WTC11 (cell line): ENCODE results near the gene KCNJ6. TPM values are rescaled to one million over a fixed set of nuclear protein-coding genes. Genes with fewer than 3 reads are reported as not detected.

ENCODE experiments used
- ATAC-seq: fragments of 200-7000 bp; cut with Tn5 transposase; 2 replicates; pipeline ENCODE4 v1.10.0; 2021; ENCODE audit warnings: mild to moderate bottlenecking, moderate library complexity
- CTCF ChIA-PET: fragments of 300-600 bp; sonication (Branson Sonifier 250); formaldehyde crosslinking; loops from one replicate; lab custom pipeline; 2021; ENCODE audit warnings: antibody characterized with exemption; lab: Charles Lee
- POLR2A ChIA-PET: fragments of 350-600 bp; sonication (Branson Sonifier 250); formaldehyde crosslinking; loops from one replicate; lab custom pipeline; 2021; ENCODE audit warnings: antibody characterized with exemption; lab: Charles Lee
- DNase-seq: peaks from one replicate; pipeline ENCODE4 v3.0.0; 2021; ENCODE audit warnings: low spot score
- H3K27ac Mint-ChIP-seq: 2 replicates; pipeline ENCODE4 v1.8.0; 2021; ENCODE audit warnings: mixed read lengths
- H3K27me3 Mint-ChIP-seq: 2 replicates; pipeline ENCODE4 v1.8.0; 2021; ENCODE audit warnings: low read depth, mild to moderate bottlenecking, moderate library complexity, mixed read lengths
- H3K36me3 Mint-ChIP-seq: 2 replicates; pipeline ENCODE4 v1.8.0; 2021; ENCODE audit warnings: mixed read lengths
- H3K4me1 Mint-ChIP-seq: 2 replicates; pipeline ENCODE4 v1.8.0; 2022; ENCODE audit warnings: mixed read lengths
- H3K4me3 Mint-ChIP-seq: 2 replicates; pipeline ENCODE4 v1.8.0; 2021; ENCODE audit warnings: mild to moderate bottlenecking, moderate library complexity, mixed read lengths
- H3K9me3 Mint-ChIP-seq: 2 replicates; pipeline ENCODE4 v1.8.0; 2021; ENCODE audit warnings: mixed read lengths
- ATF1 ChIP-seq: sonication (generic); formaldehyde crosslinking; IDR thresholded peaks from 2 replicates; pipeline ENCODE4 v1.8.1; 2023; ENCODE audit warnings: mild to moderate bottlenecking, moderate library complexity, missing genetic modification reagents
- ATF6 ChIP-seq: sonication (generic); formaldehyde crosslinking; IDR thresholded peaks from 2 replicates; pipeline ENCODE4 v1.8.1; 2023; ENCODE audit warnings: mild to moderate bottlenecking, missing genetic modification reagents
- ELF4 ChIP-seq: sonication (generic); formaldehyde crosslinking; IDR thresholded peaks from 2 replicates; pipeline ENCODE4 v1.8.1; 2022; ENCODE audit warnings: low read depth, mild to moderate bottlenecking, moderate library complexity, missing genetic modification reagents
- ETV6 ChIP-seq: sonication (generic); formaldehyde crosslinking; IDR thresholded peaks from 2 replicates; pipeline ENCODE4 v1.8.1; 2022; ENCODE audit warnings: mild to moderate bottlenecking, missing genetic modification reagents
- FOXK1 ChIP-seq: sonication (generic); formaldehyde crosslinking; IDR thresholded peaks from 2 replicates; pipeline ENCODE4 v1.8.0; 2022; ENCODE audit warnings: mild to moderate bottlenecking, moderate library complexity, missing genetic modification reagents
- FOXP4 ChIP-seq: sonication (generic); formaldehyde crosslinking; IDR thresholded peaks from 2 replicates; pipeline ENCODE4 v1.8.0; 2022; ENCODE audit warnings: mild to moderate bottlenecking, missing genetic modification reagents
- HMGXB4 ChIP-seq: sonication (generic); formaldehyde crosslinking; IDR thresholded peaks from 2 replicates; pipeline ENCODE4 v1.8.1; 2023; ENCODE audit warnings: mild to moderate bottlenecking, moderate library complexity, missing genetic modification reagents
- JUN ChIP-seq: sonication (generic); formaldehyde crosslinking; IDR thresholded peaks from 2 replicates; pipeline ENCODE4 v1.8.0; 2023; ENCODE audit warnings: mild to moderate bottlenecking, missing genetic modification reagents
- MXD4 ChIP-seq: fragments of 250-450 bp; sonication (Bioruptor Pico); IDR thresholded peaks from 2 replicates; pipeline ENCODE4 v1.8.0; 2021; ENCODE audit warnings: mild to moderate bottlenecking, moderate library complexity, borderline replicate concordance
- NFATC4 ChIP-seq: fragments of 250-450 bp; sonication (Bioruptor Pico); IDR thresholded peaks from 2 replicates; pipeline ENCODE4 v1.9.0; 2021; ENCODE audit warnings: mild to moderate bottlenecking
- NFYB ChIP-seq: sonication (generic); formaldehyde crosslinking; conservative IDR thresholded peaks from 2 replicates; pipeline ENCODE4 v1.8.0; 2022; ENCODE audit warnings: low read depth, missing genetic modification reagents
- NR3C1 ChIP-seq: sonication (generic); formaldehyde crosslinking; conservative IDR thresholded peaks from 2 replicates; pipeline ENCODE4 v1.8.1; 2023; ENCODE audit warnings: low read depth, mild to moderate bottlenecking, missing genetic modification reagents
- PREB ChIP-seq: sonication (generic); formaldehyde crosslinking; IDR thresholded peaks from 2 replicates; pipeline ENCODE4 v1.8.1; 2022; ENCODE audit warnings: mild to moderate bottlenecking, missing genetic modification reagents, moderate library complexity, borderline replicate concordance
- USF1 ChIP-seq: sonication (generic); formaldehyde crosslinking; IDR thresholded peaks from 2 replicates; pipeline ENCODE4 v1.8.0; 2022; ENCODE audit warnings: mild to moderate bottlenecking, missing genetic modification reagents
- ZMAT4 ChIP-seq: fragments of 250-450 bp; sonication (Bioruptor Pico); IDR thresholded peaks from 2 replicates; pipeline ENCODE4 v1.9.0; 2021; ENCODE audit warnings: mild to moderate bottlenecking
- ZNF281 ChIP-seq: sonication (generic); formaldehyde crosslinking; IDR thresholded peaks from 2 replicates; pipeline ENCODE4 v1.8.0; 2023; ENCODE audit warnings: mild to moderate bottlenecking, missing genetic modification reagents
- ZNF671 ChIP-seq: fragments of 250-450 bp; sonication (Bioruptor Pico); IDR thresholded peaks from 2 replicates; pipeline ENCODE4 v1.8.0; 2021; ENCODE audit warnings: mild to moderate bottlenecking
- total RNA-seq: library from RNA; stranded (reverse); gene quantifications from 3 replicates; pipeline ENCODE4 v1.2.3, GENCODE V29; 2021

KCNJ6 gene
- total RNA-seq, 1 experiment from 2014 or later = 0.35 TPM

GRCh38 chr21:37828556-37828955, 87.7 kb downstream of the KCNJ6 start (continued):
- TF ChIP-seq FOXK1 (CRISPR knock-in tag) = no peak
- TF ChIP-seq NFATC4 (CRISPR knock-in tag) = no peak

GRCh38 chr21:37827913-37828312, 88.3 kb downstream of the KCNJ6 start:
- 0 out of 2 replicates have a peak, but pooled peaks cover 3% of the 10 kb centered on the region for H3K9me3 Mint-ChIP-seq
- H3K36me3 Mint-ChIP-seq = no peaks in the 10 kb centered on the region
- ChIA-PET CTCF (no interaction called here), POLR2A (no interaction called here)
- H3K27me3 Mint-ChIP-seq = no peaks in the 10 kb centered on the region
- no peak overlapping the region for H3K27ac Mint-ChIP-seq
- H3K4me3 Mint-ChIP-seq = no peak overlapping the region
- ATAC-seq = no peak
- H3K4me1 Mint-ChIP-seq = peaks cover 36% of the 10 kb centered on the region
- DNase-seq = no peak
- TF ChIP-seq ELF4 (CRISPR knock-in tag) (no peak), ATF1 (no peak)
- TF ChIP-seq, all 79 proteins: peak for 0

- H3K9me3 Mint-ChIP-seq = 0 out of 2 replicates have a peak, but pooled peaks cover 3% of the 10 kb centered on the region
- CTCF ChIA-PET = no interaction called here
- H3K36me3 Mint-ChIP-seq = no peaks in the 10 kb centered on the region
- H3K4me3 Mint-ChIP-seq = no peak overlapping the region
- no peaks in the 10 kb centered on the region for H3K27me3 Mint-ChIP-seq
- POLR2A ChIA-PET = no interaction called here
- H3K27ac Mint-ChIP-seq = no peak overlapping the region
- DNase-seq = no peak
- TF ChIP-seq NR3C1 (no peak), USF1 (CRISPR knock-in tag) (no peak), ZMAT4 (CRISPR knock-in tag) (no peak), ATF6 (CRISPR knock-in tag) (no peak), NFYB (CRISPR knock-in tag) (no peak)
- H3K4me1 Mint-ChIP-seq = peaks cover 30% of the 10 kb centered on the region
- ATAC-seq = no peak
These were observed 94.3 kb downstream of the KCNJ6 start for GRCh38 chr21:37821786-37822450.

GRCh38 chr21:37821092-37821491, 95.2 kb downstream of the KCNJ6 start:
- H3K27ac Mint-ChIP-seq = no peak overlapping the region
- no peaks in the 10 kb centered on the region for H3K36me3 Mint-ChIP-seq
- ChIA-PET CTCF (no interaction called here), POLR2A (no interaction called here)
- H3K27me3 Mint-ChIP-seq = no peaks in the 10 kb centered on the region
- ATAC-seq (no peak), DNase-seq (no peak)
- H3K4me3 Mint-ChIP-seq = no peak overlapping the region
- peaks cover 30% of the 10 kb centered on the region for H3K4me1 Mint-ChIP-seq
- H3K9me3 Mint-ChIP-seq = 0 out of 2 replicates have a peak, but pooled peaks cover 3% of the 10 kb centered on the region
- no peak for TF ChIP-seq ZMAT4 (CRISPR knock-in tag)
- TF ChIP-seq ETV6 = no peak
- TF ChIP-seq FOXP4 (CRISPR knock-in tag) = no peak
- TF ChIP-seq JUN (CRISPR knock-in tag) = no peak
- no peak for TF ChIP-seq PREB (CRISPR knock-in tag)
- TF ChIP-seq ZNF671 (CRISPR knock-in tag) = no peak
- no peak for TF ChIP-seq HMGXB4 (CRISPR knock-in tag)
- TF ChIP-seq MXD4 (CRISPR knock-in tag) = no peak
- TF ChIP-seq ZNF281 = no peak
